Omental fat pad (tissue), 4 donors: Measurements from ENCODE around the gene MAZ. TPM values are rescaled to one million over a fixed set of nuclear protein-coding genes. Genes with fewer than 3 reads are reported as not detected.
A peak's percentile ranks its signal among the peaks of the same experiment; 100 is the strongest.
"Not testable (repeated sequence)": the region's sequence is repeated elsewhere in the genome, so short reads cannot be mapped to it uniquely, and the experiment has no call there.

Experiments used
- ATAC-seq: fragments of 150-250 bp; one replicate; pipeline ENCODE4 v1.9.1; 2016; ENCODE audit warnings: mild to moderate bottlenecking, moderate library complexity; ENCODE audit not compliant: low FRiP score
- DNase-seq: peaks from one replicate; pipeline ENCODE4 v3.0.0-alpha.2; 2019; ENCODE audit warnings: low spot score
- CTCF ChIP-seq, 3 donors: fragments of 450-650 bp; IDR thresholded peaks; one replicate each; pipeline ENCODE4 v1.5.1; 2016 to 2017; ENCODE audit warnings: antibody characterized with exemption in 3 of 3, mild to moderate bottlenecking in 3 of 3, moderate library complexity in 2 of 3
- total RNA-seq, 4 donors: library from RNA; depleted of rRNA; stranded (reverse); fragments of >200 nt; gene quantifications; one replicate each; pipeline ENCODE4 v1.1.0, GENCODE V29; 2016

Gene MAZ
- total RNA-seq, 4 donors from 2014 or later: 38.0 to 76.9 (median 57.7) TPM

GRCh38 chr16:29775742-29776408 is 30.5 kb upstream of the MAZ start:
- DNase-seq: no peak
- TF ChIP-seq CTCF (IDR thresholded peaks at IDR 0.05): no peak
- peak; percentile 81 for ATAC-seq

GRCh38 chr16:29777576-29778350 is 28.6 kb upstream of the MAZ start, which contains the start of gene ZG16:
ZG16 (plus strand) TSS chr16:29778256; CDS start chr16:29779267, 1,011 bp downstream.
- no peak for TF ChIP-seq CTCF (IDR thresholded peaks at IDR 0.05)
- DNase-seq (no peak), ATAC-seq (no peak)

GRCh38 chr16:29779474-29779873 is 26.9 kb upstream of the MAZ start:
- TF ChIP-seq CTCF (IDR thresholded peaks at IDR 0.05): no peak
- no peak for DNase-seq

GRCh38 chr16:29783094-29783953 is 23.0 kb upstream of the MAZ start:
- not testable (repeated sequence) for ATAC-seq, DNase-seq

More at GRCh38 chr16:29779474-29779873, 26.9 kb upstream of the MAZ start:
- ATAC-seq: no peak

- ATAC-seq: no peak
- DNase-seq: no peak
- TF ChIP-seq CTCF (IDR thresholded peaks at IDR 0.05): no peak
Measured at GRCh38 chr16:29784157-29784556, 22.2 kb upstream of the MAZ start.

GRCh38 chr16:29784901-29785500 is 21.3 kb upstream of the MAZ start:
- ATAC-seq (peak; percentile 75), DNase-seq (peak; percentile 49)

GRCh38 chr16:29787155-29787554 is 19.2 kb upstream of the MAZ start:
- not testable (repeated sequence) for ATAC-seq, DNase-seq

More at GRCh38 chr16:29784901-29785500, 21.3 kb upstream of the MAZ start:
- TF ChIP-seq CTCF (IDR thresholded peaks at IDR 0.05): peak in 1 of 3 donors; percentile 34
